HEK293T (cell line): Measurements from ENCODE around the gene FZD10.

ENCODE experiments used
- CTCF ChIA-PET: fragments of 350-600 bp; formaldehyde crosslinking; extraction: SDS; loops from one replicate; lab custom pipeline; 2021; ENCODE audit warnings: antibody characterized with exemption, inconsistent platforms; lab: Yijun Ruan, JAX
- POLR2A ChIA-PET: fragments of 350-600 bp; formaldehyde crosslinking; extraction: SDS; loops from one replicate; lab custom pipeline; 2020; ENCODE audit warnings: antibody characterized with exemption, inconsistent platforms; lab: Yijun Ruan, JAX
- DNase-seq: peaks from one replicate; pipeline ENCODE4 v3.0.0; 2012; ENCODE audit warnings: mixed read lengths; ENCODE audit errors: extremely low spot score
- ARNT ChIP-seq: fragments of 450-650 bp; IDR thresholded peaks from 2 replicates; pipeline ENCODE4 v1.6.1; 2017; ENCODE audit warnings: mild to moderate bottlenecking
- BHLHE40 ChIP-seq: fragments of 450-650 bp; IDR thresholded peaks from 2 replicates; pipeline ENCODE4 v1.6.1; 2016; ENCODE audit warnings: mild to moderate bottlenecking, moderate library complexity, borderline replicate concordance
- CTBP1 ChIP-seq: fragments of 450-650 bp; IDR thresholded peaks from 2 replicates; pipeline ENCODE4 v1.6.1; 2016; ENCODE audit warnings: borderline replicate concordance
- ELF4 ChIP-seq: fragments of 450-650 bp; IDR thresholded peaks from 2 replicates; pipeline ENCODE4 v1.6.1; 2017; ENCODE audit warnings: antibody characterized with exemption
- FOXA1 ChIP-seq: fragments of 450-650 bp; IDR thresholded peaks from 2 replicates; pipeline ENCODE4 v1.6.1; 2016; ENCODE audit warnings: mild to moderate bottlenecking
- FOXK2 ChIP-seq: fragments of 450-650 bp; IDR thresholded peaks from 2 replicates; pipeline ENCODE4 v1.6.1; 2016; ENCODE audit warnings: mild to moderate bottlenecking
- FOXM1 ChIP-seq: fragments of 450-650 bp; IDR thresholded peaks from 2 replicates; pipeline ENCODE4 v1.6.1; 2017; ENCODE audit warnings: mild to moderate bottlenecking, borderline replicate concordance
- HDGF ChIP-seq: fragments of 450-650 bp; IDR thresholded peaks from 2 replicates; pipeline ENCODE4 v1.6.1; 2017; ENCODE audit warnings: antibody characterized with exemption, borderline replicate concordance
- L3MBTL2 ChIP-seq: fragments of 450-650 bp; conservative IDR thresholded peaks from 2 replicates; pipeline ENCODE4 v1.6.1; 2016; ENCODE audit warnings: mild to moderate bottlenecking
- LEF1 ChIP-seq: fragments of 450-650 bp; IDR thresholded peaks from 2 replicates; pipeline ENCODE4 v1.6.1; 2017; ENCODE audit warnings: mild to moderate bottlenecking, borderline replicate concordance
- NFRKB ChIP-seq: fragments of 450-650 bp; IDR thresholded peaks from 2 replicates; pipeline ENCODE4 v1.6.1; 2016; ENCODE audit warnings: mild to moderate bottlenecking, moderate library complexity
- PKNOX1 ChIP-seq: fragments of 450-650 bp; IDR thresholded peaks from 2 replicates; pipeline ENCODE4 v1.6.1; 2016
- SP1 ChIP-seq: fragments of 450-650 bp; IDR thresholded peaks from 2 replicates; pipeline ENCODE4 v1.6.1; 2017
- SUZ12 ChIP-seq: fragments of 450-650 bp; IDR thresholded peaks from 2 replicates; pipeline ENCODE4 v1.6.1; 2016; ENCODE audit warnings: mild to moderate bottlenecking
- TARDBP ChIP-seq: fragments of 450-650 bp; IDR thresholded peaks from 2 replicates; pipeline ENCODE4 v1.6.1; 2016
- ZNF384 ChIP-seq: fragments of 450-650 bp; IDR thresholded peaks from 2 replicates; pipeline ENCODE4 v1.6.1; 2016

FZD10 gene

GRCh38 chr12:130161261-130162243 is 712 bp upstream of the FZD10 start:
- ChIA-PET POLR2A (no interaction called here), CTCF (interaction anchor here (1.1 kb wide), 1 partner anchor 28 kb away, joined by 3 read pairs; no protein-coding TSS in a partner anchor)

GRCh38 chr12:130162745-130163460 is 639 bp downstream of the FZD10 start:
- CTCF ChIA-PET = no interaction called here

More at GRCh38 chr12:130161261-130162243, 712 bp upstream of the FZD10 start:
- DNase-seq = peak; percentile 39
- no peak for TF ChIP-seq CTBP1

GRCh38 chr12:130163461-130164215 is 1.4 kb downstream of the FZD10 start:
- CTCF ChIA-PET = no interaction called here
- POLR2A ChIA-PET = no interaction called here
- DNase-seq = no peak
- TF ChIP-seq LEF1 = no peak
- no peak for TF ChIP-seq ELF4
- TF ChIP-seq BHLHE40 = no peak
- TF ChIP-seq FOXK2 = no peak
- no peak for TF ChIP-seq CTBP1
- TF ChIP-seq PKNOX1 = no peak
- TF ChIP-seq TARDBP = no peak
- TF ChIP-seq ZNF384 = no peak
- no peak for TF ChIP-seq FOXA1
- no peak for TF ChIP-seq HDGF
- TF ChIP-seq L3MBTL2 = no peak
- TF ChIP-seq SUZ12 = no peak
- no peak for TF ChIP-seq ARNT
- TF ChIP-seq SP1 = no peak
- TF ChIP-seq NFRKB = no peak
- no peak for TF ChIP-seq FOXM1

More at GRCh38 chr12:130162745-130163460, 639 bp downstream of the FZD10 start:
- no peak for TF ChIP-seq ELF4
- no peak for TF ChIP-seq FOXA1
- TF ChIP-seq FOXM1 = no peak
- TF ChIP-seq SP1 = no peak
- TF ChIP-seq SUZ12 = no peak
- no peak for TF ChIP-seq LEF1
- no peak for TF ChIP-seq PKNOX1
- no peak for TF ChIP-seq NFRKB
- no peak for TF ChIP-seq FOXK2
- DNase-seq = no peak
- POLR2A ChIA-PET = no interaction called here

GRCh38 chr12:130164216-130164542 is 1.9 kb downstream of the FZD10 start:
- CTCF ChIA-PET = no interaction called here
- no peak for DNase-seq
- no peak for TF ChIP-seq ELF4
- TF ChIP-seq L3MBTL2 = no peak
- no peak for TF ChIP-seq FOXA1
- TF ChIP-seq TARDBP = no peak
- TF ChIP-seq BHLHE40 = no peak
- no peak for TF ChIP-seq ARNT
- no peak for TF ChIP-seq LEF1
- TF ChIP-seq SUZ12 = no peak
- no peak for TF ChIP-seq FOXK2
- TF ChIP-seq ZNF384 = no peak
- TF ChIP-seq HDGF = no peak
- no peak for TF ChIP-seq CTBP1
- no peak for TF ChIP-seq FOXM1
- no peak for TF ChIP-seq NFRKB
- no peak for TF ChIP-seq SP1
- no peak for TF ChIP-seq PKNOX1
- POLR2A ChIA-PET = no interaction called here

- DNase-seq = no peak
- ChIA-PET POLR2A (no interaction called here), CTCF (no interaction called here)
- TF ChIP-seq NFRKB = no peak
- TF ChIP-seq L3MBTL2 = no peak
- no peak for TF ChIP-seq FOXM1
- TF ChIP-seq ARNT = no peak
- TF ChIP-seq ELF4 = no peak
- TF ChIP-seq SUZ12 = no peak
- TF ChIP-seq TARDBP = no peak
- TF ChIP-seq HDGF = no peak
- no peak for TF ChIP-seq PKNOX1
- TF ChIP-seq FOXA1 = no peak
- TF ChIP-seq BHLHE40 = no peak
- TF ChIP-seq CTBP1 = no peak
- TF ChIP-seq LEF1 = no peak
- TF ChIP-seq ZNF384 = no peak
- TF ChIP-seq SP1 = no peak
- no peak for TF ChIP-seq FOXK2
Observed at GRCh38 chr12:130164936-130165335, 2.7 kb downstream of the FZD10 start.
